LNCaP clone FGC (cell line): ENCODE results near the gene SLC9A3.

Experiments
- DNase-seq: peaks from one replicate; pipeline ENCODE4 v3.0.0-alpha.2; 2011; ENCODE audit warnings: low read depth
- H3K4me3 ChIP-seq: 2 replicates; pipeline ENCODE4 v1.5.1; 2011; ENCODE audit warnings: mild to moderate bottlenecking, low read depth, low read length, control low read depth
- CTCF ChIP-seq: IDR thresholded peaks from 2 replicates; pipeline ENCODE4 v1.5.1; 2012; ENCODE audit warnings: mild to moderate bottlenecking; ENCODE audit not compliant: control insufficient read depth, insufficient read depth; ENCODE audit errors: extremely low read depth

Gene SLC9A3

GRCh38 chr5:459562-460272 is 64.5 kb downstream of the SLC9A3 start:
- no peak for TF ChIP-seq CTCF
- DNase-seq = no peak
- no peak overlapping the region for H3K4me3 ChIP-seq

GRCh38 chr5:458547-459353 is 65.5 kb downstream of the SLC9A3 start:
- H3K4me3 ChIP-seq = no peak overlapping the region
- DNase-seq = no peak
- TF ChIP-seq CTCF = no peak

- no peak for TF ChIP-seq CTCF
- no peak for DNase-seq
- H3K4me3 ChIP-seq = no peak overlapping the region
These were observed 66.9 kb downstream of the SLC9A3 start for GRCh38 chr5:457195-457961.

- no peak for TF ChIP-seq CTCF
- no peak overlapping the region for H3K4me3 ChIP-seq
- DNase-seq = no peak
These were observed 67.7 kb downstream of the SLC9A3 start for GRCh38 chr5:456351-457194.

- H3K4me3 ChIP-seq = no peak overlapping the region
- DNase-seq = no peak
- TF ChIP-seq CTCF = no peak
These were observed 68.4 kb downstream of the SLC9A3 start for GRCh38 chr5:455806-456205.

GRCh38 chr5:454936-455335 is 69.3 kb downstream of the SLC9A3 start:
- H3K4me3 ChIP-seq = no peak overlapping the region
- no peak for DNase-seq
- TF ChIP-seq CTCF = no peak
